MCF 10A (cell line): ENCODE data around the gene C2CD4D. TPM values are rescaled to one million over a fixed set of nuclear protein-coding genes. Genes with fewer than 3 reads are reported as not detected.
A peak's percentile ranks its signal among the peaks of the same experiment; 100 is the strongest.
"Not testable (repeated sequence)": the region's sequence is repeated elsewhere in the genome, so short reads cannot be mapped to it uniquely, and the experiment has no call there.

ENCODE experiments used
- BruUV-seq: library from RNA; stranded (reverse); fragments of 400-500 nt; replicated peaks from 2 replicates; lab custom pipeline; 2021; lab: Mats Ljungman, UMichigan
- CTCF ChIA-PET: fragments of 300-600 bp; sonication (Branson Sonifier 250); formaldehyde crosslinking; extraction: SDS; loops from one replicate; lab custom pipeline; 2021; ENCODE audit warnings: antibody characterized with exemption, inconsistent platforms; lab: Yijun Ruan, JAX
- POLR2A ChIA-PET: fragments of 300-600, 350-650 bp; sonication (Branson Sonifier 250); formaldehyde crosslinking; extraction: SDS; loops from one replicate; lab custom pipeline; 2020; ENCODE audit warnings: antibody characterized with exemption, inconsistent platforms; lab: Yijun Ruan, JAX
- DNase-seq: peaks from one replicate; pipeline ENCODE4 v3.0.0-alpha.2; 2018; ENCODE audit not compliant: unreplicated experiment
- H3K27ac Mint-ChIP-seq: one replicate; pipeline ENCODE4 v1.8.0; 2022; ENCODE audit warnings: mild to moderate bottlenecking, low read depth, mixed read lengths; ENCODE audit not compliant: unreplicated experiment
- H3K27me3 Mint-ChIP-seq: one replicate; pipeline ENCODE4 v1.8.0; 2022; ENCODE audit warnings: mixed read lengths; ENCODE audit not compliant: insufficient read depth, unreplicated experiment
- H3K36me3 Mint-ChIP-seq: one replicate; pipeline ENCODE4 v1.8.0; 2022; ENCODE audit warnings: mild to moderate bottlenecking, moderate library complexity, mixed read lengths; ENCODE audit not compliant: insufficient read depth, unreplicated experiment
- H3K4me1 Mint-ChIP-seq: one replicate; pipeline ENCODE4 v1.8.0; 2022; ENCODE audit warnings: mixed read lengths; ENCODE audit not compliant: insufficient read depth, unreplicated experiment
- H3K4me3 Mint-ChIP-seq: one replicate; pipeline ENCODE4 v1.8.0; 2022; ENCODE audit warnings: mild to moderate bottlenecking, moderate library complexity, mixed read lengths; ENCODE audit not compliant: unreplicated experiment
- H3K9me3 Mint-ChIP-seq: one replicate; pipeline ENCODE4 v1.8.0; 2022; ENCODE audit warnings: mixed read lengths; ENCODE audit not compliant: unreplicated experiment
- intact Hi-C: fragments of 100-400 bp; cut with micrococcal nuclease; formaldehyde crosslinking; loops from 2 replicates; pipeline ENCODE4 v1.14.1; 2022
- total RNA-seq: library from RNA; stranded (reverse); gene quantifications from 2 replicates; pipeline ENCODE4 v1.2.3, GENCODE V29; 2022
- TF ChIP-seq, protein P1 (sequence below): fragments of 200-600 bp; IDR thresholded peaks from one replicate; pipeline ENCODE4 v1.8.0; 2022; ENCODE audit warnings: antibody characterized with exemption, mild to moderate bottlenecking; ENCODE audit not compliant: unreplicated experiment

Gene C2CD4D
- total RNA-seq, 1 experiment from 2014 or later: not detected

DNA sequence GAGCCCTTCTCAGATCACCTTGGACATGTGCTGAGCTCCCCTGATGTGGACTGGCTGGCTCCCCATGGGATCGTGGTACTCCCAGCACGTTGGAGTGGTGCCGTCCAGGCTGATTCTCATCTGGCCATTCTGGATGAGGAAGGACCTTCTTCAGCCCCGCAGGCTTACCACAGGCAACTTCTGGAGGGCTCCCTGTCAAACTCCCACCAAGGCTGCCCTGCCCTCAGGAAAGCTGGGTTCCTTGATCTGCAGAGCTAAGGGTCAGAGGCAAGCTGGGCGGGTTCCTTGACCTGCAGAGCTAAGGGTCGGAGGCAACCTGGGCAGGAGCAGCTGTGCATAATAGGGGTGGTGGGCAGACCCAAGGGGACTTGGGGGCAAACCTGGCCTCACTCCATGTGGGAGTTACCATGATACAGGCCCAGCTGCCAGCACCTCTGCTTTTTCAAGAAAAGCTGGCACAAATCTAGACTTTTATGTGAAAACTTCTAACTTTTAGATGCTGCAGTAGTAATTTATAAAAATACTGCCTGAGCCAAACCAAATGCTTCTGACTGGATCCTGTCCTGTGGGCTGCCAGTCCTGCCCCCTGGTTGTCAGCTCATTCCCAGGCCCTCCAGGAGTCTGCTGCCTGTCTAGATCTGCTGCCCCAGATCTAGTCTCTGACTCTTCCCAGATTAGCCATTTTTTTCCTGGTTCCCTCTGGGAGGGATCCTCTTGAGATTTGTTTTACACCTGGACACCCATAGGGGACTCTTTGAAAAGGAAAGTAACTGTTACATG lies 19.5 kb upstream of the C2CD4D start:
- Mint-ChIP-seq H3K4me3 (no peak overlapping the region), H3K27ac (no peak overlapping the region), H3K27me3 (no peaks in the 10 kb centered on the region), H3K4me1 (peaks cover 40% of the 10 kb centered on the region), H3K36me3 (peaks cover 10% of the 10 kb centered on the region), H3K9me3 (no peaks in the 10 kb centered on the region)
- intact Hi-C loops: no loop called here
- ChIA-PET CTCF (interaction anchor here (0.6 to 2.6 kb wide), 11 partner anchors 10 to 1596 kb away, joined by 3 to 10 read pairs (median 3); partner anchors contain the start of gene C2CD4D), POLR2A (interaction anchor here (1.0 to 4.2 kb wide), 13 partner anchors 8 to 361 kb away, joined by 3 to 35 read pairs (median 7); partner anchors contain the start of genes C2CD4D, MRPL9, S100A11 and THEM4)
- no TSS peak for BruUV-seq
- DNase-seq: no peak
- TF ChIP-seq, protein P1, sequence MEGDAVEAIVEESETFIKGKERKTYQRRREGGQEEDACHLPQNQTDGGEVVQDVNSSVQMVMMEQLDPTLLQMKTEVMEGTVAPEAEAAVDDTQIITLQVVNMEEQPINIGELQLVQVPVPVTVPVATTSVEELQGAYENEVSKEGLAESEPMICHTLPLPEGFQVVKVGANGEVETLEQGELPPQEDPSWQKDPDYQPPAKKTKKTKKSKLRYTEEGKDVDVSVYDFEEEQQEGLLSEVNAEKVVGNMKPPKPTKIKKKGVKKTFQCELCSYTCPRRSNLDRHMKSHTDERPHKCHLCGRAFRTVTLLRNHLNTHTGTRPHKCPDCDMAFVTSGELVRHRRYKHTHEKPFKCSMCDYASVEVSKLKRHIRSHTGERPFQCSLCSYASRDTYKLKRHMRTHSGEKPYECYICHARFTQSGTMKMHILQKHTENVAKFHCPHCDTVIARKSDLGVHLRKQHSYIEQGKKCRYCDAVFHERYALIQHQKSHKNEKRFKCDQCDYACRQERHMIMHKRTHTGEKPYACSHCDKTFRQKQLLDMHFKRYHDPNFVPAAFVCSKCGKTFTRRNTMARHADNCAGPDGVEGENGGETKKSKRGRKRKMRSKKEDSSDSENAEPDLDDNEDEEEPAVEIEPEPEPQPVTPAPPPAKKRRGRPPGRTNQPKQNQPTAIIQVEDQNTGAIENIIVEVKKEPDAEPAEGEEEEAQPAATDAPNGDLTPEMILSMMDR: no peak

DNA sequence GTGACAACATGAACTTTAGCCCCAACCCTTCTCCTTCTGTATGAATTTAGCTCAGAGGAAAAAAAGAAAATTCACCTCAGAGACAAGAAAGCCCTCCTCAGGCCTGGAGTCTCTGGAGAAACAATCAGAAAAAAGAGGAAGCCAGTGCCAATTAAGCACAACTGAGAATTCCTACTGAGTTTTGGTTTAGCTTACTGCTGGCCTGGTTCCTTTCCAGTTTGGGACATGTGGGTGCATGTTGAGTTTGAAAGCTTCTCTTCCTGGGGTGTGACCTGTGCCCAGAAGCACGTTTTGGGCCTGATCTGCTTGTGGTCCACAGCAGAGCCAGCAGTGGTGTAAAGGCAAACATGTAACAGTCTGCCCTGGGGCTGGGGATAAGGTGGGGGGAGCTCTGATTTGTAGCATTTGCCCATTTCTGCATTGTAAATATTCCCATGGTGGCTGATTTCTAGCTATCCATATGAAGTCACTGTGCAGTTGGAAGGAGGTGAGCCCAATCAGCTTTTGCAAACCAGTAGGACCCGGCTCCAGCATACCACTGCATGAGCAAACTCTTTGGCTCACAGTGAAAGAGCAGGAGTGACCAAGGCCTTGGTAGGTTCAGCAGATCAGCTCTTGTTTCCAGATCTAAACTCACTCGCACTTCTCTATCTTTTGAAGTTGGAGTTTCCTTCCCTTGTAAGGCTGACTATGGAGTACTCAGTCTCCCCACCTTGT lies 18.6 kb upstream of the C2CD4D start:
- POLR2A ChIA-PET: interaction anchor here (0.7 to 4.2 kb wide), 20 partner anchors 9 to 536 kb away, joined by 3 to 35 read pairs (median 5); partner anchors contain the start of genes C2CD4D, MRPL9, S100A11 and THEM4
- H3K27me3 Mint-ChIP-seq: no peaks in the 10 kb centered on the region
- intact Hi-C loops: no loop called here

GRCh38 chr1:151855933-151856332 lies 16.3 kb upstream of the C2CD4D start:
- Mint-ChIP-seq H3K4me1 (peaks cover 24% of the 10 kb centered on the region), H3K27ac (no peak overlapping the region), H3K27me3 (peaks cover 13% of the 10 kb centered on the region), H3K36me3 (peaks cover 3% of the 10 kb centered on the region), H3K4me3 (no peak overlapping the region), H3K9me3 (no peaks in the 10 kb centered on the region)
- DNase-seq: no peak
- ChIA-PET POLR2A (interaction anchor here (2.8 to 4.2 kb wide), 2 partner anchors 11 to 53 kb away, joined by 14 to 35 read pairs; partner anchors contain the start of gene THEM4), CTCF (interaction anchor here (0.7 to 3.2 kb wide), 5 partner anchors 19 to 492 kb away, joined by 3 to 18 read pairs (median 4); no protein-coding TSS in a partner anchor)
- TF ChIP-seq, protein P1: no peak
- intact Hi-C loops: no loop called here
- no TSS peak for BruUV-seq

More for the DNA sequence above, 18.6 kb upstream of the C2CD4D start:
- H3K27ac Mint-ChIP-seq: peak overlapping the region; percentile 84
- peaks cover 40% of the 10 kb centered on the region for H3K4me1 Mint-ChIP-seq
- DNase-seq: peak; percentile 66
- no peak overlapping the region for H3K4me3 Mint-ChIP-seq
- H3K36me3 Mint-ChIP-seq: peaks cover 10% of the 10 kb centered on the region
- H3K9me3 Mint-ChIP-seq: no peaks in the 10 kb centered on the region
- CTCF ChIA-PET: interaction anchor here (0.6 to 3.2 kb wide), 17 partner anchors 7 to 1595 kb away, joined by 3 to 18 read pairs (median 4); partner anchors contain the start of gene C2CD4D
- TF ChIP-seq, protein P1: no peak
- BruUV-seq: no TSS peak

GRCh38 chr1:151855516-151855915 lies 15.9 kb upstream of the C2CD4D start:
- H3K27ac Mint-ChIP-seq, H3K36me3 Mint-ChIP-seq, H3K4me3 Mint-ChIP-seq, BruUV-seq, H3K9me3 Mint-ChIP-seq, POLR2A ChIA-PET, intact Hi-C loops, DNase-seq: not testable (repeated sequence)
- Mint-ChIP-seq H3K4me1 (peaks cover 24% of the 10 kb centered on the region), H3K27me3 (peaks cover 16% of the 10 kb centered on the region)
- CTCF ChIA-PET: interaction anchor here (0.7 to 3.2 kb wide), 4 partner anchors 19 to 493 kb away, joined by 3 to 18 read pairs (median 6); no protein-coding TSS in a partner anchor
